ENCODE data around the gene JRKL.

- TF ChIP-seq CTCF (conservative IDR thresholded peaks at IDR 0.05 in 1 of 2, IDR thresholded peaks at IDR 0.05 in 1 of 2; ENCODE audit: extremely low read depth in 1 of 2, insufficient read depth in 1 of 2, low read depth in 1 of 2, low read length in 2 of 2) (no peak), EZH2 (IDR thresholded peaks at IDR 0.05; ENCODE audit: borderline replicate concordance, low read length) (no peak)
Observed at GRCh38 chr11:96389720-96390487, at the start of gene JRKL, which contains the start of gene CCDC82.

Measured in mammary epithelial cell (primary cell).